ENCODE data around the gene TEAD1.

GRCh38 chr11:12674571-12674935, 332 bp downstream of the TEAD1 start:
- TF ChIP-seq SMC3 (conservative IDR thresholded peaks at IDR 0.05; ENCODE audit: insufficient read depth, low read depth, low read length) = no peak
- TF ChIP-seq ETS2 (tag; IDR thresholded peaks at IDR 0.05; ENCODE audit: borderline replicate concordance, poor library complexity, severe bottlenecking) = no peak
- no peak for TF ChIP-seq FOXJ3 (CRISPR knock-in tag; IDR thresholded peaks at IDR 0.05)
- TF ChIP-seq CTCF (IDR thresholded peaks at IDR 0.05 in 2 of 3, conservative IDR thresholded peaks at IDR 0.05 in 1 of 3; ENCODE audit: insufficient read depth in 2 of 3, low read depth in 1 of 3, low read length in 3 of 3) = no peak
- no peak for TF ChIP-seq DPF2 (IDR thresholded peaks at IDR 0.05)
- TF ChIP-seq MITF (IDR thresholded peaks at IDR 0.05) = no peak
- no peak for TF ChIP-seq ZZZ3 (IDR thresholded peaks at IDR 0.05)
- TF ChIP-seq GATAD2B (IDR thresholded peaks at IDR 0.05; ENCODE audit: borderline replicate concordance) = no peak
- TF ChIP-seq ZNF274 (IDR thresholded peaks at IDR 0.05; ENCODE audit: borderline replicate concordance, low read depth, low read length) = no peak
- no peak for TF ChIP-seq ZBTB40 (IDR thresholded peaks at IDR 0.05)
- TF ChIP-seq ZBTB40 (CRISPR knock-in tag; IDR thresholded peaks at IDR 0.05) = no peak
- no peak for TF ChIP-seq UBTF (IDR thresholded peaks at IDR 0.05; ENCODE audit: borderline replicate concordance in 1 of 2, low read depth in 2 of 2, low read length in 2 of 2)
- TF ChIP-seq ERF (CRISPR knock-in tag; IDR thresholded peaks at IDR 0.05) = no peak
- TF ChIP-seq POLR2AphosphoS5 (IDR thresholded peaks at IDR 0.05; ENCODE audit: control insufficient read depth, insufficient read depth, low read depth, low read length) = no peak
- no peak for TF ChIP-seq ELF2 (CRISPR knock-in tag; IDR thresholded peaks at IDR 0.05)
